NCI-H2196 treated with DMSO at 0.1 percent for 48 hours (cell line): ENCODE results near the gene DNMT1.
"Not testable (repeated sequence)": the region's sequence is repeated elsewhere in the genome, so short reads cannot be mapped to it uniquely, and the experiment has no call there.

Source experiments
- DNase-seq: peaks from one replicate; lab custom pipeline; 2025; ENCODE audit not compliant: unreplicated experiment; lab: John Stamatoyannopoulos, UW

Gene DNMT1

DNA sequence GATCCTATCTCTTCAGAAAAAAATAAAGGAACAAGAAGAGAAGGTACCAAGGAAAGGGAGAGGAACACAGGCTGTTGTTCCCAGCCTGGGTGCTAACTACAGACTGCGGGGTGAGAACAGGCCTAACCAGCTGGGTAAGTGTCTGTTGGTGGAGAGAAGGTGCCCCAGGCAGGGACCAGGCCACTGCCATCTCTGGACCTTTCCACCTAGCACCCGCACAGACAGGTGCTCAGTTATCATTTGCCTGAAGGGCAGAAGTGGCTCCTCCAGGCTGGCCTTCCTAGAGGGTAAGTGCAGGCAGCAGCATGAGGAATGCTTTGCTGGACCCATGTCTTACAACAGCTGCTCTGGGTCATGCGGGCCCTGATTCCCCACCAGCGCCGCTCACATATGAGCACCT, 10.1 kb downstream of the DNMT1 start:
- no peak for DNase-seq

DNA sequence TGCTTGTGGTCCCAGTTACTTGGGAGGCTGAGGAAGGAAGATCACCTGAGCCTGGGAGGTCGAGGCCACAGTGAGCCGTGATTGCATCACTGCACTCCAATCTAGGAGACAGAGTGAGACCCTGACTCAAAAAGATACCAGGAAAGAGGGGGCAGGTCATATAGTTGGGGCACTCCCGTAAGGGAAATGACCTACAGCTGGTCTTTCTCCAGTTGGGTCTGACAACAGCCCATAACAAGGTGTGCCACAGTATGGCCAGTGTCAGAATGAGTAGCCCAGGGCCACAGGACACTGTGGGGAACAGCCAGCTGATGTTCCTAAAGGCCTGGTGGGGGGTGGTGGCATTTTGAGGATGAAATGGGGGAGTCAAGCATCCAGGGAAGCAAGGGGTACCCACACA, 10.8 kb downstream of the DNMT1 start:
- DNase-seq, result no peak

DNA sequence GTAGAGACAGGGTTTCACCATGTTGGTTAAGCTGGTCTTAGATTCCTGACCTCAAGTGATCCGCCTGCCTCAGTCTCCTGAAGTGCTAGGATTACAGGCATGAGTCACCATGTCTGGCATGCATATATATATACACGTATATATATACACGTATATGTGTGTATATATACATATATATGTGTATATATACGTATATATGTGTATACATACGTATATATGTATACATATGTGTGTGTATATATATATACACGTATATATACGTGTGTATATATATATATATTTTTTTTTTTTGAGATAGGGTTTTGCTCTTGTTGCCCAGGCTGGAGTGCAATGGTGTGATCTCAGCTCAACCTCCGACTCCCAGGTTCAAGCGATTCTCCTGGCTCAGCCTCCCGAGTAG, 11.9 kb downstream of the DNMT1 start:
- DNase-seq, result no peak

DNA sequence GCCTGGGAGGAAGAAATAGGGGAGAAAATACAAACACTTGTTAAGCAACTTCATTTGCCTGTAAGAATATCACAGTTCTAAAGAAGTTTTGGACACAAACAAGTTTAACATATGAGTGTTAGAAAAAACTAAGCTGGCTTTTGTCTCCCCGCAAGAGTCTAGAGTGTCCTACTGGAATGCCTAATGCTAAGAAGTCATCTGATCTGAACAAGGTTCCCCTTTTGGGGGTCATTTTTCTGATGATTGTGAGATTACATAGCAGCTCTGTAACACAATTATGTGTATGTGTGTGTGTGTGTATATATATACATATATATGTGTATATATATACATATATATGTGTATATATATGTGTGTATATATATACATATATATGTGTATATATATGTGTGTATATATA, 12.7 kb downstream of the DNMT1 start:
- no peak for DNase-seq

DNA sequence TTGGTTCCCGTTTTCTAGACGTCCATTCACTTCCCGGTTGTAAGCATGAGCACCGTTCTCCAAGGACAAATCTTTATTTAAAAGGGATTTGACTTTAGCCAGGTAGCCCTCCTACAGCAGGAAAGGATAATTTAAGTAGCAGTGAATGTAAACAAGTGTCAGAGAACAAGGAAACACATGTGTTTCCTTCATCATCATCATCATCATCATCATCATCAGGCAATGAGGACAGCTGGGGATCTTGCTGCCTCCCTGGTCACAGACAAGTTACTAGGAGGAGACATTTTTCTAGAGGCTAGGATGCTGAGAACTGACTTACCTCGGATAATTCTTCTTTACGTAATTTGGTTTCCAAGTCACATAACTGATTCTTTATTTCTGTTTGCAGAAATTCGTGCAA, 14.3 kb downstream of the DNMT1 start:
- no peak for DNase-seq

DNA sequence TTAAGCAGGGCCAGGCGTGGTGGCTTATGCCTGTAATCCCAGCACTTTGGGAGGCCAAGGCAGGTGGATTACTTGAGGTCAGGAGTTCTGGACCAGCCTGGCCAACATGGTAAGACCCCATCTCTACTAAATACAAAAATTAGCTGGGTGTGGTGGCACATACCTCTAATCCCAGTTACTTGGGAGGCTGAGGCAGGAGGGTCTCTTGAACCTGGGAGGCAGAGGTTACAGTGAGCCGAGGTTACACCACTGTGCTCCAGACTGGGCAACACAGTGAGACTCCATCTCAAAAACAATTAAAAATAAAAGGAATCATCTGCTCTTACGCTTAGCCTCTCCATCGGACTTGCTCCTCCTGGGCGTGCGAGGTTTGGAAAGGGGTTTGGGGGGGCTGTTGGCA, 14.7 kb downstream of the DNMT1 start:
- DNase-seq, result not testable (repeated sequence)

DNA sequence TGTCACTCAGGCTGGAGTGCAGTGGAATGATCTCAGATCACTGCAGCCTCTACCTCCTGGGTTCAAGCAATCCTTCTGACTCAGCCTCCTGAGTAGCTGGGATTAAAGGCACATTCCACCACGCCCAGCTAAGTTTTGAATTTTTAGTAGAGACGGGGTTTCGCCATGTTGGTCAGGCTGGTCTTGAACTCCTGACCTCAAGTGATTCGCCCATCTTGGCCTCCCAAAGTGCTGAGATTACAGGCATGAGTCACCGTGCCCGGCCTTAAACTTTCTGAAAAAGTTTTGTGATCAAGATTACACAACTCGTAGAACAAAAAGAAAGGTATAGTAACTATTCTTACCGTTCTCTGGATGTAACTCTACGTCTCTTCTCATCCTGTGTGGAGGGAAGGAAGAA, 21.2 kb downstream of the DNMT1 start:
- DNase-seq, result no peak

DNA sequence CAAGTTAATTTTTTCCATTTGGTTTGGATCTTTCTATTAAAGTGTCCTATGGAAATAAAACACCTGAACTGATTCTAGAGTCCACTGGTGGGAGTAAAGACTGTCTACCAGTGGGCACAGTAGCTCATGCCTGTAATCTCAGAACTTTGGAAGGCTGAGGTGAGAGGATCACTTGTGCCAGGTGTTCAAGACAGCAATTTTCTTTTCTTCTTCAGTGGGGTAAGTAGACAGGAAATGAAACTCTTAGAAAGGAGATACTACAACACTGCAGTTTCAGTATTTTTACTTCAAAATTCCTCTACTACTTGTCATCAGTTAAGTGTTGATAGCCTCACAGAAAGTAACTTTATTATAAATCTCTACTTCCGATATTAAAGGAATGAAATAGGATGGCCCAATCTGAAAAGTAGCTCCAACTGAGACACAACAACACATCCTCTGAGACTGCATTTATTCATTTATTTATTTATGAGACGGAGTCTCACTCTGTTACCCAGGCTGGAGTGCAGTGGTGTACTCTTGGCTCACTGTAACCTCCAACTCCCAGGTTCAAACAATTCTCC, 26.3 kb downstream of the DNMT1 start:
- DNase-seq, result no peak

DNA sequence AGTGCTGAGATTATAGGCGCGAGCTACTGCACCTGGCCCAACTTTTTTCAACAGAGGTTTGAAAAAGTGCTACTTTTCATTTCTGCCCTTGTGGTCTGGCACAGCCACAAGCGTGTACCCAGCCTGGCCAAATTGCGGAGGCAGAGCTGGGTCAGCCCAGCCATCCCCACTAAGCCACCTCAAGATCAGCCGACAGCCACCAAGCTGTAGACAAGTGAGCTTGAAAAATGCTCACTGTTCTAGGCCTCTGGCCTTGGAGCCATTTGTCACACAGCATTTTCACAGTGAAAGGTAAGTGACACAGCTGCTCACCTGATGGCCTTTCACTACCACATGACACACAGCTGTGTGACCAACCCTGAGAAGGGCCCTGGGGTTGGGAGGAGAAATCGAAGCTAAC, 27.3 kb downstream of the DNMT1 start:
- no peak for DNase-seq

DNA sequence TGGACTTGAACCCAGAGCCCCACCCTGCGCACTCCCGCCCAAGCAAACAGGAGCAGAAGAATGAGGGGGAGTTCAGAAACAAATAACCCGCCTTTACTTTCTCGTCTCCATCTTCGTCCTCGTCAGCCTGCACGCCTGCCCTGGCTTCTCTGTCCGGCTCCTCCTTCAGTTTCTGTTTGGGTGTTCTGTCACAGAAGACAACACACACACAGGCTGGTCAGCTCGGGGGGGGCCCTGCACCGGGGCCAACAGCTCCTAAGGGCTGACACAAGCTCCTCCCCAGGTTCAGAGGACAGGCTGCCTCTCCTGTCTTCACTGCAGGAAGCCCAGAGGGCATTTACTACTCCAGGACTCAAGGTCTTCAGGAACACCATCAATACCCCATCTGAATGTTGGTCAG, 28.3 kb downstream of the DNMT1 start:
- not testable (repeated sequence) for DNase-seq

DNA sequence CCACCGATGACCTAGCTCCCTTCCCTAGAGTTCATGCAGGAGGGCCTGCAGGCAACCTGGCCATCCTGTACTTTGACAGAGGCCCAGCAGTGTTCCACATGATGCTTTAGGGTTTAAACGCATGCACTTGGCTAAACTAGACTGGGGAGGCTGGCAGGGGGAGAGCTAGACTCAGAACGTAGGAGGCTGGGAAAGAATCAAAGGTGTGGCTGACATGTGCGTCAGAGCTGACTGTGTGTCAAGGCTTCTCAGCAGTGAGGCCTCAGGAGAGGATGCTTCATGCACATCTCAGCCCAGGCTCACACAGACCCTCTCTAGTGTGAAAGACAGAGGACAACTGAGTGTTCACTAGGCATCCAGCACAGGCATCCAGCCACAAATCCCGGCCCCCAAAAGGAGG, 28.7 kb downstream of the DNMT1 start:
- DNase-seq, result no peak

DNA sequence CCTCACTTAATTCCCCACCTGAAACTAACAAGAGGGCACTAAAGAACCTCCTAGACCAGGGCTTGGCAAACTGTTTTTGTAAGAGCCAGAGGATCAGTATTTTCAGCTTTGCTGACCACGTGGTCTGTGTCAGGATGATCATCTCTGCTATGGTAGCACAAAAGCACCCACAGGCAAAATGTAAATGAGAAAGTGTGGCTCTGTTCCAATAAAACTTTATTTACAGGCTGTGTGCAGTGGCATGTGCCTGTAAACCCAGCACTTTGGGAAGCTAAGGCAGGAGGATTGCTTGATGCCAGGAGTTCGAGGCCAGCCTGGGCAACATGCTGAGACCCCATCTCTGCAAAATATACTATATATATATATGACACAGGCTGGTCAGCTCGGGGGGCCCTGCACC, 31.2 kb downstream of the DNMT1 start:
- no peak for DNase-seq

DNA sequence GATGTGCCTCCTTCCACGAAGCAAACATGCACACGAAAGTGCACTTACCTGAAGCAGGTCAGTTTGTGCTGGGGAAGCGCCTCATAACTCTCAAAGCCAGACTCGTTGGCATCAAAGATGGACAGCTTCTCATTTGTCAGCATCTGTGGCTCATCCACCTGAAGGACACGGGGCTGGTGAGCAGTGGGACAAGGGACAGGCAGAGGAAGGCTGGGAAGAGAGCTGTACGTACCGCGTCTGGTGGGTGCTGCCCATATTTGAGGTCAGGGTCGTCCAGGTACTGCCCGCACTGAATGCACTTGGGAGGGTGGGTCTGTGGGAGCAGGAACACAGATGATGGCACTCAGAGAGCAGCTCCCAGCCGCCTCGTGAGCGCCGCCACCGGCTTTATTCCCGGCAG, 35.1 kb downstream of the DNMT1 start:
- no peak for DNase-seq

DNA sequence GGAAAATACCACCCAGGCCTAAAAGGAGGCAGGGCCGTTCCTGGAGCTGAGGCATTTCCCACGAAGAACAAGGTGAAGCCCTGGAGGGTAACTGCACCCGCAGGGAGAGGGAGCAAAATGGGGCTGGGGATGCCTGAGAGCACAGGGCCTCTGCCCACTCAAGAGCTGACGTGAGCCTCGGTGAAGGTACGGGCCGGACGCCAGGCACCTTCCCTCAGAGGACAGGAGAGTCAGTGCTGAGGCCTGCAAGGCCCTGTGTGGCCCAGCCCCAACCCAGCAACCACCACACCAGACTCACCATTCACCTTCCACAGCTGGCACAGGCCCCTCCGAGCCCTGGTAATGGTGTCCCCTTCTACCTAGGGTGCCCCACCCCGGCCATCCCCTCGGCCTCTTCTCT, 36.3 kb downstream of the DNMT1 start:
- DNase-seq, result no peak

DNA sequence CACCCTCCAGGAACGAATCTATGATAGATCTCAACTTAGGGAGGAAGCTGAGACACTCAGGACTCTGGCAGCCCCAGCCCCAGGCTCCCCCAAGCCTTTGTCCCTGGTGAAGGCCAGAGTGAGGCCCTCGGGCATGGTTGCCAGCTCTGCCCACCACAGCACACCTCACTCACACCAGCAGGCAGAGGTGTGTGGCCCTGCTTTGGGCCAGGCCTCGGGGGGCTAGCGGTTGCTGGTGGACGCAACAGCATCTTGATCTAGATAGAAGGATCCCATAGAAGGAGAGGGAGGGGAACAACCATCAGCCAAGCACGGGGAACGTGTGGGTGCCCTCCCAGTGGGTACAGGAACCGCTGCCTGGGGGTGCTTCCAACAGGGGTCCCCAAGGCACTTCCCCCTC, 36.7 kb downstream of the DNMT1 start:
- DNase-seq, result no peak

DNA sequence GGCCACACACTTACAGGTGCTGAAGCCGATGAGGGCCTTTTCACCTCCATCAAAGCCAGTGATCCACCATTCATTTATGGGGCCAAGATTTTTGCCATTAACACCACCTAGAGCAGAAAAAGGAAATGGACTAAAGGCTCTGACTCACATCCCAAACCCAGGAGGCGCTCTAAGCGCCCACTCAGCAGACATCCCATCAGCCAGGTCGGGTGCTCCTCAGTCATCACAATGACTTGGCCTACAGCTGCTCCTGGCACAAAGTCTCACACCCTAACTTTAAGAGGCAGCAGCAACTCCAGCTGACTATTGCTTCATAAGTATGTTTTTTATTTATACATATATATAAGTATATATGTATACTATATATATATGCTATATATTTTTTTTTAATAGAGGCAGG, 38.9 kb downstream of the DNMT1 start:
- no peak for DNase-seq

DNA sequence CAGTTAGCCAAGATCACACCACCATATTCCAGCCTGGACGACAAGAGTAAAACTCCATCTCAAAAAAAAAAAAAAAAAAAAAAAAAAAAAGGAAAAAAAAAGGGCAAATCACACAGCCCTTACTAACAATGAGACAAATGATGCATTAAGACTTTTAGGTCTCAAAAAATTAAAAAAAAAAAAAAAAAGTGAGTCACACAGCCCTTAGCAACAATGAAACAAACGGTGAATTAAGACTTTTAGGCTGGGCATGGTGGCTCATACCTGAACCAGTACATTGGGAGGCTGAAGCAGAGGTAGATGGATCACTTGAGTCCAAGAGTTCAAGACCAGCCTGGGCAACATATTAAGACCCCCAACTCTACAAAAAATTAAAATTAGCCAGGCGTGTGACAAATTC, 42.7 kb downstream of the DNMT1 start:
- DNase-seq, result no peak

DNA sequence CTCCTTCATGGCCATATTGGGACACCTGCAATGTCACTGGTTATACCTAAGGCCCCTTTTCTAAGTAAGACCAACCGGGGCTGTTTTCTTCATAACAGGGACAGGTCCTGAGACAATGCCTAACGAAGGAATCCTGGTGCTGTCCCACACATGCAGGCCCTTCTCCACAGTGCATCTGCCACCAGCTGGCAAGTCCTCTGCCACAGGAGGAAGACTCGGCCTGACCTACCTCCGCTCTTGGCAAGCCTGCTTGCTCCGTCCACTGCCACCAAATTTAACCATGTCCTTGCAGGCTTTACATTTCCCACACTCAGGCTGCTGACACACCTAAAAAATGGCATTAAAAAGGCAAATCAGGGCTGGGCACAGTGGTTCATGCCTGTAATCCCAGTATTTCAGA, 43.2 kb downstream of the DNMT1 start:
- no peak for DNase-seq

DNA sequence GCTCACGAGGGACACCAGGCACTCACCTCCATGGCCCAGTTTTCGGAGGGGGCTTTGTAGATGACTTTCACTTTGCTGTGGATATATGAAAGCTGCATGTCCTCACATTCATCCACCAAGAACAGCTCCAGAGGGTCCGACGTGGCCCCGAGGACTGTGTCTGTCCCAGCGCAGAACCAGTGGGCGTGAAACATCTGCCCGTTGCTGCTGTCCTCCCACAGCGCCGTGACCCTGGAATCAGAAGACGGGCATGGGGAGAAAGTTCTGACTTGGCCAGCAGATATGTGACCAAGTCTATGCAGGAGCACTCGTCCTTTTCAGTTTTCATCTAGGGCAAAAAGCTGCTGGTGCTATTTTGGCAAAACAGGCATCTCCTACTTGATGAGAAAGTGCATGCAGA, 45.3 kb downstream of the DNMT1 start:
- no peak for DNase-seq

DNA sequence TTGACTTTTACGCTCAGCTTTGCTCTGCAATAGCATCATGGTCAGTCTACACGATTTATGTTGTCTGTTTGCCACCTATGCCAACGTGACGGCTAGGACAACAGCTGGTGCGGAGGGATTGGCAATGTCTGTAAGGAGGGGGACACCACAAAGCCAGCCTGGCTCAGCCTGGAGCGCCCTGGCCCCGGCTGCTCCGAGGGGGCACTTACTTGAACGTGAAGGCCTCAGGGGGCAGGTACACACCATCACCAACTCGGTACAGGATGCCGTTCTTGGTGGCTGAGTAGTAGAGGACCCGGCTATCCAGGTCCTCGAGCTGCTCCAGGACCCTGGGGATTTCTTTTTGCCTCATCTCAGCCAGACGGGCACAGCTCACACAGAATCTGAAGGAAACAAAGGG, 48.6 kb downstream of the DNMT1 start:
- DNase-seq, result no peak

DNA sequence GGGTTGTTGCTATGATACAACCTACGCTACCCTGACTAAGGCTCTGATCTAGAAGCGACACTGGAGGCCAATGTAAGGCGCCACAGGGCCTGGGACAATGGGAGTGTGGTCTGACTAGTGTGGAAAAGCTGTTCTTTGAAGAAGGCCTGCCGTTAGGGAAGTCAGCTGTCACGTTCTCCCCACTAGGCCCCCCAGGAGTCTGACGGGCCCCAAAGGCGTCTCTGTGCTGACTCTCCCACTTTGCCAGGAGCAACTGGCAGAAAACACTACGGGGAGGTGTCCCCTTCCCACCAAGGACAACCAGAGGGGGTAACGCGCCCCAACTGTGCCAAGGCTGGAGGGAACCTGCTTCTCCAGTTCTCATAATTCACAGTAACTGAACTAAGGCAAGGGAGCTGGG, 49.7 kb downstream of the DNMT1 start:
- no peak for DNase-seq

DNA sequence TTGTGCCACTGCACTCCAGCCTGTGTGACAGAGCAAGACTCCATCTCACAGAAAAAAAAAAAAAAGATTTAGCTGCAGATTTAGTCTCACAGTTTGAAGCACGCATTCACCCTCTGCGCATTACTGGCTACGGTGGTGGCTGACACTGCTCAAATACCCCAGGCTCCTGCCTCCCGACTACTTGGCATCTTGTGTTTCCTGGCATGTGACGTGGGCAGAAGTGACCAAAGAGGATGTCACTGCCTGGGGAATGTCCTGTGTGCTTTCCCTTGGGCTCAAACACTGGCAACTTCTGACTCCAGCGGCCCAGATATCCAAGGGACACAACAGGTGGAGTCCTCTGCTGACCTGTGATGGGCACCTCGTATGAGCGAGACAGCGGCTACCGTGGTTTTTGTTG, 50.4 kb downstream of the DNMT1 start:
- DNase-seq, result no peak

DNA sequence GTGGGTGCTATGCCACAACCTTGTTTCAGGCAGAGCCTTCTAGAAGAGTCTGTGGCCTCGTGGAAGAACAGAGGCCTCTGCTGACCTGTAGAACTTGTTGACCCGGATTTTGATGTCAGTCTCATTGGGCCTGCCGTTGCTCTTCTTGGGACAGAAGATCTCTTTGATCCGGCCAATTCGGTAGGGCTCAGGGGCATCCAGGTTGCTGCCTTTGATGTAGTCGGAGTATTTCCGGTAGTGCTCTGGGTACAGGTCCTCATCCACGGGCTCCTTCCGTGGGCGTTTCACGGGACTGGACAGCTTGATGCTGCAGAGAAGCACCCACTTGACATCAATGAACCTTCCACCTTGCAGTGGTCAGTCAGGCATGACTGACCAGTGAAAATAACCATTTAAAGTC, 51.1 kb downstream of the DNMT1 start:
- no peak for DNase-seq
